Muscle of back (tissue), 11 donors: ENCODE measurements around the gene TENT5A. TPM values are rescaled to one million over a fixed set of nuclear protein-coding genes. Genes with fewer than 3 reads are reported as not detected.

Source experiments
- DNase-seq, 3 donors: peaks; one replicate each; pipeline versions ENCODE4 v3.0.0 to v3.0.0-alpha.2; 2013
- polyA plus RNA-seq, 10 donors: library from polyadenylated mRNA; unstranded; fragments of 120-200 nt; gene quantifications; one replicate each; pipeline ENCODE4 v1.2.1, GENCODE V29; 2013; ENCODE audit not compliant: insufficient read length in 10 of 10

TENT5A gene
- polyA plus RNA-seq, 10 donors: 8.6 to 24.9 (median 12.3) TPM

- DNase-seq: no peak
Measured at GRCh38 chr6:81773887-81774286, 21.4 kb upstream of the TENT5A start.

- no peak for DNase-seq
Measured at GRCh38 chr6:81772741-81773140, 20.3 kb upstream of the TENT5A start.

- no peak for DNase-seq
Measured at GRCh38 chr6:81771097-81771496, 18.6 kb upstream of the TENT5A start.

GRCh38 chr6:81770381-81770780 is 17.9 kb upstream of the TENT5A start:
- DNase-seq: no peak

GRCh38 chr6:81769824-81770223 is 17.3 kb upstream of the TENT5A start:
- DNase-seq: no peak

- no peak for DNase-seq
Measured at GRCh38 chr6:81768150-81768942, 15.9 kb upstream of the TENT5A start.

GRCh38 chr6:81767163-81767891 is 14.8 kb upstream of the TENT5A start:
- peak in 1 of 3 donors; percentile 84 for DNase-seq

- peak; percentile 27 to 91 (median 47) for DNase-seq
Measured at GRCh38 chr6:81766482-81767069, 14.1 kb upstream of the TENT5A start.

GRCh38 chr6:81764531-81764930 is 12.1 kb upstream of the TENT5A start:
- no peak for DNase-seq

GRCh38 chr6:81763968-81764367 is 11.5 kb upstream of the TENT5A start:
- DNase-seq: no peak

GRCh38 chr6:81763051-81763450 is 10.6 kb upstream of the TENT5A start:
- DNase-seq: no peak

GRCh38 chr6:81762606-81763005 is 10.1 kb upstream of the TENT5A start:
- no peak for DNase-seq

- DNase-seq: no peak
Measured at GRCh38 chr6:81762132-81762531, 9.7 kb upstream of the TENT5A start.

GRCh38 chr6:81761197-81761596 is 8.7 kb upstream of the TENT5A start:
- DNase-seq: no peak

GRCh38 chr6:81759782-81760181 is 7.3 kb upstream of the TENT5A start:
- no peak for DNase-seq

GRCh38 chr6:81758221-81758620 is 5.7 kb upstream of the TENT5A start:
- no peak for DNase-seq

- no peak for DNase-seq
Measured at GRCh38 chr6:81756690-81757089, 4.2 kb upstream of the TENT5A start.

GRCh38 chr6:81755551-81755950 is 3.1 kb upstream of the TENT5A start:
- DNase-seq: no peak

- no peak for DNase-seq
Measured at GRCh38 chr6:81754906-81755305, 2.4 kb upstream of the TENT5A start.

- DNase-seq: peak; percentile 70 to 94 (median 87)
Measured at GRCh38 chr6:81753711-81754577, 1.5 kb upstream of the TENT5A start.

GRCh38 chr6:81752921-81753710 is 635 bp upstream of the TENT5A start:
- peak; percentile 83 to 96 (median 90) for DNase-seq
